NCI-H1048 (cell line): ENCODE data around the gene CNIH2.

Source experiments
- DNase-seq: peaks from one replicate; lab custom pipeline; 2025; lab: John Stamatoyannopoulos, UW

CNIH2 gene

GRCh38 chr11:66329165-66329673 is 51.2 kb downstream of the CNIH2 start:
- DNase-seq: no peak

- DNase-seq: no peak
Measured at GRCh38 chr11:66330931-66331330, 53.0 kb downstream of the CNIH2 start.

- no peak for DNase-seq
Measured at GRCh38 chr11:66331542-66332370, 53.8 kb downstream of the CNIH2 start.

GRCh38 chr11:66332371-66333219 is 54.6 kb downstream of the CNIH2 start:
- no peak for DNase-seq

- no peak for DNase-seq
Measured at GRCh38 chr11:66333220-66333877, 55.4 kb downstream of the CNIH2 start.
